Thyroid gland (tissue), 4 donors: ENCODE measurements around the gene DNAJB12.

Source experiments
- POLR2A ChIP-seq, 2 donors: fragments of 450-650 bp; IDR thresholded peaks; one replicate each; pipeline ENCODE4 v1.6.1; 2017; ENCODE audit warnings: antibody characterized with exemption in 2 of 2, mild to moderate bottlenecking in 2 of 2, moderate library complexity in 1 of 2
- TF ChIP-seq, protein P1 (sequence below), 6 experiments: fragments of 200-600 bp in 3 of 6; fragments of 450-650 bp in 3 of 6; sonication (generic) in 3 of 6; IDR thresholded peaks; one replicate each; pipeline ENCODE4 v1.5.1; 2016 to 2019; ENCODE audit warnings: antibody characterized with exemption in 6 of 6, mild to moderate bottlenecking in 2 of 6, inconsistent platforms in 1 of 6, moderate library complexity in 1 of 6

DNA sequence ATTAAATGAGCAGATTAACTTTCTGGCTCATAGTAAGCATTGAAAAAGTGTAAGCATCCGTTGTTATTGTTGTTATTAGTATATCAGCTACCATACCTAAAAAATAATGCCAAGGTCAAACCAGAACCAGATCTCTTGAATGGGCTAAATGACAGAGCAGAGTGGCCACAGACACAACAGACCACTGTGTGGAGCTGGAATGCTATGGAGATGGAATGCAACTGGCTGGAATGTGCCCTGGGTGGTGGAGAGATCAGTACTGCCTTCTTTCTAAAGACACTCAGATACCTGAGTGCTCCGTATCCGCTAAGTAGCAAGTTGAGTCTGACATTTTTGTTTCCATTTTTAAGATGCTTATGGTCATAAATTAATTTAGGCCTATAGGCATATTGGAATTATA, 20.5 kb upstream of the DNAJB12 start:
- TF ChIP-seq, protein P1, sequence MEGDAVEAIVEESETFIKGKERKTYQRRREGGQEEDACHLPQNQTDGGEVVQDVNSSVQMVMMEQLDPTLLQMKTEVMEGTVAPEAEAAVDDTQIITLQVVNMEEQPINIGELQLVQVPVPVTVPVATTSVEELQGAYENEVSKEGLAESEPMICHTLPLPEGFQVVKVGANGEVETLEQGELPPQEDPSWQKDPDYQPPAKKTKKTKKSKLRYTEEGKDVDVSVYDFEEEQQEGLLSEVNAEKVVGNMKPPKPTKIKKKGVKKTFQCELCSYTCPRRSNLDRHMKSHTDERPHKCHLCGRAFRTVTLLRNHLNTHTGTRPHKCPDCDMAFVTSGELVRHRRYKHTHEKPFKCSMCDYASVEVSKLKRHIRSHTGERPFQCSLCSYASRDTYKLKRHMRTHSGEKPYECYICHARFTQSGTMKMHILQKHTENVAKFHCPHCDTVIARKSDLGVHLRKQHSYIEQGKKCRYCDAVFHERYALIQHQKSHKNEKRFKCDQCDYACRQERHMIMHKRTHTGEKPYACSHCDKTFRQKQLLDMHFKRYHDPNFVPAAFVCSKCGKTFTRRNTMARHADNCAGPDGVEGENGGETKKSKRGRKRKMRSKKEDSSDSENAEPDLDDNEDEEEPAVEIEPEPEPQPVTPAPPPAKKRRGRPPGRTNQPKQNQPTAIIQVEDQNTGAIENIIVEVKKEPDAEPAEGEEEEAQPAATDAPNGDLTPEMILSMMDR (IDR thresholded peaks at IDR 0.05), result no peak
- no peak for TF ChIP-seq POLR2A (IDR thresholded peaks at IDR 0.05)
